PC-3 (cell line): ENCODE data around the gene PTPN14.

Experiments
- EZH2 ChIP-seq: fragments of 300-600 bp; sonication (generic); IDR thresholded peaks from one replicate; pipeline ENCODE4 v1.6.1; 2017; ENCODE audit warnings: antibody characterized with exemption, mild to moderate bottlenecking, low read length; ENCODE audit not compliant: unreplicated experiment
- TF ChIP-seq, protein P1 (sequence below): fragments of 300-600 bp; sonication (generic); conservative IDR thresholded peaks from 2 replicates; pipeline ENCODE4 v1.5.1; 2017; ENCODE audit warnings: antibody characterized with exemption, low read depth, mild to moderate bottlenecking, low read length

DNA sequence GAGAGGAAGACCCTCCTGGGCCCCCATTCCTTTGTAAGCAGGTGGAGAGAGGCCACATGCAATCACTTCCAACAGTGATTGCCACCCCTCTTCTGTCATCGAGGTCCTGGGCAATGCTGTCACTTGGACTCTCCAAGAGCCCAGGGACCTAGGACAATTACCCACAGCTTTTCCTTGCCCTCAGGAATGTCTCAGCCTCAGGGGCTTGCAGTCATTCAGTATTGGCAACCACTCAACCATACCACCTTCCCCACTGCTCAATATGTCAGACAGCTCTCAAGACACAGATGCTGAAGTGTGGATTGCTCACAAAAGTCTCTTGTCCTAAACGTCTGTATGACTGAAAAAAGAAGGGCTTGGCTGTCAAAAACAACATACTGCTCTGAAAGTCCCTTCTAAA is 87.8 kb downstream of the PTPN14 start:
- TF ChIP-seq, protein P1, sequence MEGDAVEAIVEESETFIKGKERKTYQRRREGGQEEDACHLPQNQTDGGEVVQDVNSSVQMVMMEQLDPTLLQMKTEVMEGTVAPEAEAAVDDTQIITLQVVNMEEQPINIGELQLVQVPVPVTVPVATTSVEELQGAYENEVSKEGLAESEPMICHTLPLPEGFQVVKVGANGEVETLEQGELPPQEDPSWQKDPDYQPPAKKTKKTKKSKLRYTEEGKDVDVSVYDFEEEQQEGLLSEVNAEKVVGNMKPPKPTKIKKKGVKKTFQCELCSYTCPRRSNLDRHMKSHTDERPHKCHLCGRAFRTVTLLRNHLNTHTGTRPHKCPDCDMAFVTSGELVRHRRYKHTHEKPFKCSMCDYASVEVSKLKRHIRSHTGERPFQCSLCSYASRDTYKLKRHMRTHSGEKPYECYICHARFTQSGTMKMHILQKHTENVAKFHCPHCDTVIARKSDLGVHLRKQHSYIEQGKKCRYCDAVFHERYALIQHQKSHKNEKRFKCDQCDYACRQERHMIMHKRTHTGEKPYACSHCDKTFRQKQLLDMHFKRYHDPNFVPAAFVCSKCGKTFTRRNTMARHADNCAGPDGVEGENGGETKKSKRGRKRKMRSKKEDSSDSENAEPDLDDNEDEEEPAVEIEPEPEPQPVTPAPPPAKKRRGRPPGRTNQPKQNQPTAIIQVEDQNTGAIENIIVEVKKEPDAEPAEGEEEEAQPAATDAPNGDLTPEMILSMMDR: no peak
- TF ChIP-seq EZH2: no peak
